Naive B cell (primary cell): ENCODE measurements around the gene MVB12A. TPM values are rescaled to one million over a fixed set of nuclear protein-coding genes. Genes with fewer than 3 reads are reported as not detected.

Experiments used
- ATAC-seq, 2 donors: fragments of 150-1000 bp; cut with Tn5 transposase; 2 replicates each; pipeline ENCODE4 v1.10.0; 2021; ENCODE audit warnings: low read depth in 2 of 2, mild to moderate bottlenecking in 2 of 2, moderate library complexity in 2 of 2
- DNase-seq: peaks from one replicate; pipeline ENCODE4 v3.0.0; 2022
- H3K27ac Mint-ChIP-seq, 6 donors: one replicate each; pipeline ENCODE4 v1.8.0; 2020 to 2022; ENCODE audit warnings: mild to moderate bottlenecking in 6 of 6, mixed read lengths in 6 of 6, moderate library complexity in 5 of 6, inconsistent platforms in 2 of 6
- H3K27me3 Mint-ChIP-seq, 3 donors: one replicate each; pipeline ENCODE4 v1.8.0; 2021 to 2022; ENCODE audit warnings: mixed read lengths in 3 of 3, mild to moderate bottlenecking in 1 of 3
- H3K36me3 Mint-ChIP-seq, 2 donors: one replicate each; pipeline ENCODE4 v1.8.0; 2020 to 2022; ENCODE audit warnings: mixed read lengths in 2 of 2, inconsistent platforms in 1 of 2, mild to moderate bottlenecking in 1 of 2
- H3K4me1 Mint-ChIP-seq, 3 donors: one replicate each; pipeline ENCODE4 v1.8.0; 2020 to 2022; ENCODE audit warnings: mixed read lengths in 3 of 3, inconsistent platforms in 1 of 3, mild to moderate bottlenecking in 1 of 3, moderate library complexity in 1 of 3
- H3K4me3 Mint-ChIP-seq, 8 donors: one replicate each; pipeline ENCODE4 v1.8.0; 2020 to 2022; ENCODE audit warnings: mild to moderate bottlenecking in 8 of 8, mixed read lengths in 8 of 8, moderate library complexity in 8 of 8, inconsistent platforms in 2 of 8
- H3K9me3 Mint-ChIP-seq, 7 donors: one replicate each; pipeline ENCODE4 v1.8.0; 2020 to 2022; ENCODE audit warnings: mixed read lengths in 7 of 7, mild to moderate bottlenecking in 5 of 7, inconsistent platforms in 2 of 7, moderate library complexity in 1 of 7
- polyA plus RNA-seq, 6 donors: library from polyadenylated mRNA; unstranded; fragments of 300-500 nt; fragmentation: Illumina TruSeq; gene quantifications; one replicate each; pipeline ENCODE4 v1.2.3, GENCODE V29; 2021; ENCODE audit warnings: low read depth in 6 of 6

The MVB12A gene
- polyA plus RNA-seq, 6 donors from 2014 or later = 14.3 to 44.0 (median 25.0) TPM

DNA sequence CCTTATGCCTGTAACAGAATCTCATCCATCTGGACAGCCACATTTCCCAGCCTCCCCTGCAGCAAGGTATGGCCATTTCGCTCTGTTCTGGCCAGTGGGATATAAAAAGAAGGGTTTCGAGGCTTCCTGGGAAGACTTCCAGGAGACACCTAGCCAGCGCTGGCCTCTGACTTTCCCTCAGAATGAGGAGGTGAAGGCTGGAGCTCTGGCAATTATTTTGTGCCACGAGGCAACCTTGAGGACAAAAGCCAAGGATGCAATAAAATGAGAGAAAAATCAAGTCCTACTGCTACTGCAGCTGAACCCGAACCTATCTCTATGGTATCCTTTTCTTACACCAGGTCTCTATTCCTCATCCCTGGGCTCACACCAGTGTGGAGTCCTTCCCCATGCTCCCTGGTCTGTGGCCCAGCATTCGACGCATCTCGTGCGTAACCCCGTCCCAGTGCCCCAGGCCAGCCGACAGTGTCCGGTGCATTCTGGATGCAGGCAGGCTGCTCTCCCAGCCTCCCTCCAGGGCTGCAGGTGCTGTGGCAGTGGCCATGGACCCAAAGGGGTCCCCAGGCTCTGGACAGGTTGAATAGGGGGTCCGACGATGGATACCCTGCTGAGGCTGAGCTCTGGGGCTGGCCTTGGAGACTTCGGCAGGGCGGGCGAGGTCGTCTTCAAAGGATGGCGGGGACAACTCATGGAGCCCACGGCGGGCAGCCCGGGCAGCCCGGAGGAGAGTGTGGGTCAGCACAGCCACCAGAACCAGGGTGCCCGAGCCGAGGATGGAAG, 16.4 kb downstream of the MVB12A start:
- Mint-ChIP-seq H3K4me3 (no peak overlapping the region), H3K9me3 (peaks cover 0 to 2% (median 1%) of the 10 kb centered on the region in 7 donors)
- ATAC-seq = no peak

DNA sequence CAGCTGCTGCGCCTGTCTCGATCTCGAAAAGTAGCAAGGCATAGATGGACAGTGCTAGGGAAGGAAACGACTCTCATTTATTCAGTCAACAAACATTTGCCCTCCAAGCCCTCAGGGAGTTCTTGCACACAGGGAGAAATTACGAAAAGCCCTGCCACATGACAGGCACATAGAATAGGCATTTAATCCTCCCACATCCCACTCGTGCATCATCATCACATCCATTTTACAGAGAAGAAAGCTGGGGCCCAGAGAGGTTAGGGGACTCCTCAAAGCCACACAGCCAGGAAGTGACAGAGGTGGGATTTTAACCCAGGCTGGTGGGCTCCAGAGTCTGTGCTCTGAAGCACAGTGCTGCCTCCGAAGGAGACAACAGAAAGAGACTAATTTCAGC, 17.0 kb downstream of the MVB12A start:
- peaks cover 0 to 5% (median 0%) of the 10 kb centered on the region in 3 donors for H3K27me3 Mint-ChIP-seq
- no peak overlapping the region for H3K27ac Mint-ChIP-seq
- no peaks in the 10 kb centered on the region for H3K36me3 Mint-ChIP-seq
- DNase-seq (no peak), ATAC-seq (no peak)
- peak overlapping the region in 1 of 8 donors; percentile 53 for H3K4me3 Mint-ChIP-seq
- H3K4me1 Mint-ChIP-seq = no peaks in the 10 kb centered on the region
- H3K9me3 Mint-ChIP-seq = peaks cover 0 to 8% (median 5%) of the 10 kb centered on the region in 7 donors

More for the DNA sequence above, 16.4 kb downstream of the MVB12A start:
- H3K4me1 Mint-ChIP-seq = no peaks in the 10 kb centered on the region
- H3K27ac Mint-ChIP-seq = no peak overlapping the region
- no peaks in the 10 kb centered on the region for H3K36me3 Mint-ChIP-seq
- H3K27me3 Mint-ChIP-seq = peaks cover 0 to 5% (median 0%) of the 10 kb centered on the region in 3 donors
- DNase-seq = no peak

DNA sequence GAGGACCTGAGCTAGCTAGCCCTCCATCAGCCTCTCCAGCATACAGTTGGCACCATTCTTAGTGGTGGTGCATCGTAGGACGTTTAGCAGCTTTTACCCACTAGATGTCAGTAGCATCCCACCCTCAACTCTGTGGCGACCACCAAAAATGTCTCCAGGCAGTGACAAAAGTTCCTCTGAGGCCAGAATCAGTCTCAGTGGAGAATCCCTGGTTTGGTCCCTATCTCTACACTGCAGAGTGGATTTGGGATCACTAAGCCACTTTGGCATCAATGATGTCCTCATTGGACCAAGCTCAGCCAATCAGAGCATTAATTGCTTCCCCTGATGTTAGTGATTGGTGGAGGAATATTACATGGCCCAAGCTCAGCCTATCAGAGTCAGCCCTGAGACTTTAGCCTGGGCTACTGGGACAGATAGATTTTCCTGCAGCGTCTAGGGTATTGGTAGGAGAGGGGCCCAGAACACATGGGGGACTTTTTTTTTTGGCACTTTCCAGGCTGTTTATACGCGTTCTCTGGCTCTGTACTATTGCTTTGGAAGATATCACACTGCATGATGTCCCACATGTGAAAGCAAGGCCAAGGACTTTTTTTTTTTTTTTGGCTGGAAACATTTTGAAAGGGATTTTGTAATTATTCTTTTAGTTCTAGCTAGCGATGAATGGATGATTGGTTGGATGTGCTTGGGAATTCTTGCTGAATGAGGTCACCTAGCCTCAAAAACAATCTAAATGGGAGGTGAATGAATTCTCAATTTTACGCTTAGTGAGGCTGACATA, 21.6 kb downstream of the MVB12A start:
- Mint-ChIP-seq H3K27me3 (peaks cover 0 to 5% (median 0%) of the 10 kb centered on the region in 3 donors), H3K36me3 (no peaks in the 10 kb centered on the region), H3K27ac (peak overlapping the region in 2 of 6 donors; percentile 42 to 44), H3K4me1 (no peaks in the 10 kb centered on the region), H3K4me3 (no peak overlapping the region), H3K9me3 (peaks cover 0 to 9% (median 5%) of the 10 kb centered on the region in 7 donors)
- DNase-seq (no peak), ATAC-seq (peak; percentile 34 to 55)

DNA sequence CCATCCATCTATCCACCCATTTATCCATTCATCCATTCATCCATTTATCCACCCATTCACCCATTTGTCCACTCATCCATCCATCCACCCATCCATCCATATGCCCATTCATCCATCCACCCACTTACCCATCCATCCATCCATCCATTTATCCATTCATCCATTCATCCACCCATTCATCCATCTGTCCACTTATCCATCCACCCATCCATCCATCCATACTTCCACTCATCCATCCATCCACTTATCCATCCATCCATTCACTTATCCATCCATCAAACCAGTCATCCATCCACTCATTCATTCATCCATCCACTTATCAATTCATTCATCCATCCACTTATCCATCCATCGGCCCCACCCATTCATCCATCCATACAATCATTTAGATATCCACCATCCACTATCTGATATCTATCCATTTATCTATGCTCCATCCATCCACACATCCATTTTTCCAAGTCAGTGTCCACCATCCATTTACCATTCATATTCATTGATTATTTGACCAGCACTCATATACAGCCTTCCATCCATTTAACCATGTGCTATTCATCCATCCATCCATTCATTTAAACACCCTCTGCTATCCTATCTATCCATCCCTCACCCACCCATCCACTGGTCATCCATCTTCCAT, 25.8 kb downstream of the MVB12A start:
- Mint-ChIP-seq H3K27ac (no peak overlapping the region), H3K4me1 (peaks cover 5% of the 10 kb centered on the region in 3 donors)

DNA sequence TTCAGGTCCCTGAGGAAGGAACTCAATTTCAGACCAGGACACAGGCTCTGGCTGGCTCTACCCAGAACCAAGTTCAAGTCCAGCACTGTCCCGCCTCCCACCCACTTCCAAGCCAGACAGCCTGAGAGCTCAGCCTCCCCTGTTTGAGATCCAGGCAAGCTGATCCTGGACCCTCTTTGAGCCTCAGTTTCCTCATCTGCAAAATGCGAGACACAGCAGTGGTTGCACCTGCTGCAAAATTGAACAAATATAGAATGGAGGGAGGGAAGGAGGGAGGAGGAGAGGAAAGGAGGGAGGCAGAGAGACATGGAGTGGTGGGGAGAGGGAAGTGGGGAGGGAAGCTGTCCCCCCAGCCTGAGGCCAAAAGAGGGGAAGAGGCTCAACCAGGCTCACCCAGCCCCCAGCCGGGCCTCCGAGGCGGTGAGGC, 27.9 kb downstream of the MVB12A start:
- Mint-ChIP-seq H3K4me3 (peak overlapping the region in 6 of 8 donors; percentile 10 to 69 (median 52)), H3K4me1 (peaks cover 5% of the 10 kb centered on the region in 3 donors), H3K9me3 (peaks cover 0 to 5% (median 0%) of the 10 kb centered on the region in 7 donors), H3K36me3 (no peaks in the 10 kb centered on the region), H3K27ac (no peak overlapping the region), H3K27me3 (peaks cover 14 to 37% (median 19%) of the 10 kb centered on the region in 3 donors)
- ATAC-seq (no peak), DNase-seq (no peak)

More for the DNA sequence above, 25.8 kb downstream of the MVB12A start:
- peaks cover 8 to 19% (median 18%) of the 10 kb centered on the region in 3 donors for H3K27me3 Mint-ChIP-seq
- H3K9me3 Mint-ChIP-seq = peaks cover 0 to 9% (median 5%) of the 10 kb centered on the region in 7 donors
- H3K4me3 Mint-ChIP-seq = no peak overlapping the region
- ATAC-seq = no peak
- DNase-seq = no peak
- H3K36me3 Mint-ChIP-seq = no peaks in the 10 kb centered on the region

DNA sequence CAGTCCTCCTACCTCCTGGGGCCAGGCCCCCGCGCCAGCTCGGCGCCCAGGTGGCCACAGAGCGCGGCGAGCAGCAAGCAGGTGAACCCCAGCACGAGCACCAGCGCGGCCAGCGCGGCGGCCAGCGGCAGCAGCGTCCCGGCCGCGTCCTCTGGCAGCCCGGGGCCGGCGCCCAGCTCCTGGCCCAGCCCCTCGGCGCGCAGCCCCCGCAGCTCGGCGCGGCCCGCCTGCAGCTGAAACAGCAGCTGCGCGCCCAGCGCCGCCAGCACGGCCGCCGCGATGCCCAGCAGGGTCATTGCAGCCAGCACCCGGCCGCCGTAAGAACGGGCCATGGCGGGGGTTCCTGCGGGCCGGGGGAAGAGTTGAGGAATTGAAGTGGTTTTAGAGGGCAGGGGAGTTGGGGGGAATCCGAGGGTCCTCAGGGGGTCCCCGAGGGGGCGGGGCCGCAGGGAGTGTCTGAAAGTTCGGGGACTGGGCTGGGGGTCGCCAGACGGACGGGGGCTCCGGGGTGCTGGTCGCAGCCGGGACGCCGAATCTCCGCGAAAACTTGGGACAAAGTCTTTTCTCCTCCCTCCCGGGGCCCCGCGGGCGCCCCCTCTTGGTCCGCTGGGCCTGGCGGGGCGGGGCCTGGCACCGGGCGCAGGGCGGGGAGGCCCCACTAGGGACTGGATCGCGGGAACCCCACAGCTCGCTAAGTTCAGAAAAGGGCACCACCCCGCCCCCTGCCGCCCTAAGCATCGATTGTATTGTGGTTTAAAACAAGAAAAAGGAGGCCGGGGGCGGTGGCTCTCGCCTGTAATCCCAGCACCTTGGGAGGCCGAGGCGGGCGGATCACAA, 28.5 kb downstream of the MVB12A start, which contains the start of gene TMEM221:
Gene TMEM221 (minus strand): TSS at position 538 of the 837 bp plus-strand sequence. CDS start 206 bp downstream, at position 332.
- H3K27ac Mint-ChIP-seq = peak within 1 kb of the TSS in 1 of 6 donors; percentile 15
- H3K9me3 Mint-ChIP-seq = peaks cover 0 to 5% (median 0%) of the 10 kb centered on the region in 7 donors
- H3K27me3 Mint-ChIP-seq = peaks cover 17 to 40% (median 22%) of the 10 kb centered on the region in 3 donors
- peak; percentile 46 for DNase-seq
- H3K4me3 Mint-ChIP-seq = peak within 1 kb of the TSS in 7 of 8 donors; percentile 19 to 77 (median 56)
- no peaks in the 10 kb centered on the region for H3K36me3 Mint-ChIP-seq
- H3K4me1 Mint-ChIP-seq = peaks cover 7 to 8% (median 8%) of the 10 kb centered on the region in 3 donors
- ATAC-seq = peak; percentile 92 to 93

DNA sequence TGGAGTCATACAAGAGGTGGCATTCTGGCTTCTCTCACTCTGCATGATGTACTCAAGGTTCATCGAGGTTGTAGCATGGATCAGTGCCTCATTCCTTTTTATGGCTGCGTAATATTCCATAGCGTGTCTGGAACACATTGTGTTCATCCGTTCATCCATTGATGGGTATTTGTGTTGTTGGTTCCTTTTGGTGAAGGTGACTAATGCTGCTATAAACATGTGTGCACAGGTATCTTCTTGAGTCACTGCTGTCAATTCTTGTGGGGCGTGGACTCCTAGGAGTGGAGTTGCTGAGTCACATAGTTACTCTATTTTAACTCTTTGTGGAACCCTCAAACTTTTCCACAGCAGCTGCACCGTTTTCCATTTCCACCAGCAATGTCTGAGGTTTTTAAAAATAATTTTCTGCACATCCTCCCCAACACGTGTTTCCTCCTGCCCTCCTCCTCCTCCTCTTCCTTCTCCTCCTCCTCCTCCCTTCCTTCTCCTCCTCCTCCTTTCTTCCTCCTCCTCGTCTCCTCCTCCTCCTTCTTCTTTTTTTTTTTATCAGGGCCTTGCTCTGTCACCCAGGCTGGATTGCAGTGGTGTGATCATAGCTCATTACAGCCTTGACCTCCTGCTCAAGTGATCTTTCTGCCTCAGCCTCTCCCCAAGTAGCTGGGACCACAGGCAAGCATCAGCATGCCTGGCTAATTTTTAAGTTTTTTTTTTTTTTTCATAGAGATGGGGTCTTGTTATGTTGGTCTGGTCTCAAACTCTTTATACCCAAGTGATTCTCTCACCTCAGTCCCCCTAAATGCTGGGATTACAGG, 30.6 kb downstream of the MVB12A start:
- DNase-seq = no peak
- H3K27ac Mint-ChIP-seq = peak overlapping the region in 1 of 6 donors; percentile 20
- H3K9me3 Mint-ChIP-seq = peaks cover 0 to 5% (median 0%) of the 10 kb centered on the region in 7 donors
- peaks cover 28 to 60% (median 38%) of the 10 kb centered on the region in 3 donors for H3K27me3 Mint-ChIP-seq
- H3K4me1 Mint-ChIP-seq = peaks cover 10 to 12% (median 12%) of the 10 kb centered on the region in 3 donors
- H3K36me3 Mint-ChIP-seq = no peaks in the 10 kb centered on the region
- peak overlapping the region in 5 of 8 donors; percentile 23 to 74 (median 25) for H3K4me3 Mint-ChIP-seq
- ATAC-seq = no peak

DNA sequence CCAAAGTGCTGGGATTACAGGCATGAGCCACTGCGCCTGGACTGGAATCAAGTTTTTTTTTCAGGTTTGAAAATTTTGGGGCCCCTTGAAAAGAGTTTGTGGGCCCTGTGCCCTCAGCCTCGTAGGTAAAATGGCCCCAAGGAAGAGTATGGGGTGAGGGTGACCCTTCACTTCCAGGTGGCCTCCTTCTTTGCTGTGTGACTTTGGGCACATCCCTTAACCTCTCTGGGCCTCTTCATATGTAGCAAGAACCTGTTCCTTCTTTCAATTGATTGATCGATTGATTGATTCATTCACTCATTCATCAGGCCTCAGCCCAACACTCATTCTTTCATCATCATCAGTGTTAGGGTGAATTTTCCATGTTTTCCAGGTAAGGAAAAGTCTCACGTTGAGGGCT, 32.0 kb downstream of the MVB12A start:
- no peak overlapping the region for H3K4me3 Mint-ChIP-seq
- H3K4me1 Mint-ChIP-seq = peaks cover 10 to 17% (median 15%) of the 10 kb centered on the region in 3 donors
- H3K36me3 Mint-ChIP-seq = no peaks in the 10 kb centered on the region
- no peak for ATAC-seq
- no peak overlapping the region for H3K27ac Mint-ChIP-seq
- peaks cover 0 to 5% (median 0%) of the 10 kb centered on the region in 7 donors for H3K9me3 Mint-ChIP-seq
- H3K27me3 Mint-ChIP-seq = peaks cover 35 to 73% (median 46%) of the 10 kb centered on the region in 3 donors
- DNase-seq = no peak

DNA sequence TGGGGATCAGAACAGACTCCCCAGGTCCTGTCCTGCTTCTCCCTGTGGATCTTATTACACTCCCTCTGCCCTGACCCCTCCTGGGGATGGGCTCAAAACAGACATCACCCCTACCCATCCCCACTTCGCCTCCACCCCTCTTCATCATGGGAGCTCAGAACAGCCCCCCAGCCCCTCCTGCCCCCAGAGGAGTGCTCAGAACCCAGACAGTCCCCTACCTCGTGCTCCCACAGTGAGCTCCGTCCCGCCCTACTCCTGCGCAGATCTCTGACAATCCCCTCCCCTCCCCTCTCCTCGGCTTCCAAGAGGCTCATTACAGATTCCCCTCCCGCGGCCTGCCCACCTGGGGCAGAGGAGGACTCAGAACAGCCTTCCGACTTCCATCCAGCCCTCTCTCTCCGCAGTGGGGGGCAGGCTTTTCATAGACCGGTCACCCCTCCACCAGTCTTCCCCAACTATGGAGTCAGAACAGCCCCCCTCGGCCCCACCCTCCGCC, 34.8 kb downstream of the MVB12A start:
- DNase-seq = no peak
- no peaks in the 10 kb centered on the region for H3K36me3 Mint-ChIP-seq
- H3K9me3 Mint-ChIP-seq = peaks cover 0 to 4% (median 0%) of the 10 kb centered on the region in 7 donors
- no peak overlapping the region for H3K4me3 Mint-ChIP-seq
- no peak for ATAC-seq
- H3K4me1 Mint-ChIP-seq = peaks cover 10 to 17% (median 15%) of the 10 kb centered on the region in 3 donors
- H3K27me3 Mint-ChIP-seq = peaks cover 44 to 80% (median 48%) of the 10 kb centered on the region in 3 donors
- H3K27ac Mint-ChIP-seq = no peak overlapping the region

DNA sequence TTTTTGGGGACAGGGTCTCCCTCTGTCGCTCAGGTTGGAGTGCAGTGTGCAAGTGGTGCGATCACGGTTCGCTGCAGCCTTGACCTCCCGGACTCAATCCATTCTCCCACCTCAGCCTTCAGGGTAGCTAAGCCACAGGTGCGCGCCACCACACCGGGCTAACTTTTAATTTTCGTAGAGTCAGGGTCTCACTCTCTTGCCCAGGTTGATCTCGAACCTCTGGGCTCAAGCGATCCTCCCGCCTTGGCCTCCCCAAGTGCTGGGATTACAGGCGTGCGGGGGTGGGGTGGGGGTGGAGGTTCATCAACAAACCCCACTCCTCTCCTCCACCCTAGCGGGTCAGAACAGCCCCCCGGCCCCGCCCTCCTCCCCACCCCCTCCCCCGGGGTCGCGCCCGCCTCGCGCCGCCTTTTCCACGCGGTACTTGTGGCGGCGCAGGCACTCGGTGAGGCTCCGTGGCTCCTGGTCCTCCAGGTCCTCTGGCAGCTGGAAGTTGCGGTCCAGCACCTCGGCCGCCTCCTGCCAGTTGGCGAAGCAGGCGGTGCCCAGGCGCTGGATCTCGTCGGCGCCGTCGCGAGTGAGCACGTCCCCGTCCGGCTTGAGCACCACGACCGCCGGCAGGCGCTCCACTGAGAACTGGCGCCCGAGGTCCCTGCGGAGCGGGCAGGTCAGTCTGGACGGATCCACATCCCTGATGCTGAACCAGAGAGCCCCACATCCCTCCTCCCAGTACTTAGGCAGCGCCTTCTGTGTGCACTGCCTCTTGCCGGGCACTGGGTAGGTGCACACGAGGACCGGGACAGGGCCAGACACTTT, 35.7 kb downstream of the MVB12A start:
- H3K36me3 Mint-ChIP-seq = no peaks in the 10 kb centered on the region
- peak overlapping the region in 1 of 6 donors; percentile 60 for H3K27ac Mint-ChIP-seq
- no peak for DNase-seq
- H3K4me3 Mint-ChIP-seq = no peak overlapping the region
- no peak for ATAC-seq
- H3K27me3 Mint-ChIP-seq = peaks cover 36 to 76% (median 39%) of the 10 kb centered on the region in 3 donors
- no peaks in the 10 kb centered on the region for H3K9me3 Mint-ChIP-seq
- H3K4me1 Mint-ChIP-seq = peaks cover 5 to 12% (median 10%) of the 10 kb centered on the region in 3 donors

DNA sequence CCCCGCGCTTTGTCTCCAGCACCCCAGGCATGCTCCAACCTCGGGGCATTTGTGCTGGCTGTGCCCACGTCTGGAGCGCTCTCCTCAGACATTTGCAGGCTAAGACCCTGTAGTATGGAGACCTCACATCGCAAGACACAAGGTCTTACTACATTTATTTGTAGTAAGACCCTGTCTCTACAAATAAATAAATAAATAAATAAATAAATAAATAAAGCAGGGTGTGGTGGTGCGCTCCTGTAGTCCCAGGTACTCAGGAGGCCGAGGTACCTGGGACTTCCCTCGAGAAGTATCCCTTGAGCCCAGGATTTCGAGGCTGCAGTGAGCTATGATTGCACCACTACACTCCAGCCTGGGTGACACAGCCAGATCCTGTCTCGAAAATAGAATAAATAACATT, 36.3 kb downstream of the MVB12A start:
- Mint-ChIP-seq H3K4me3 (no peak overlapping the region), H3K36me3 (no peaks in the 10 kb centered on the region), H3K27me3 (peaks cover 36 to 76% (median 38%) of the 10 kb centered on the region in 3 donors), H3K27ac (no peak overlapping the region), H3K4me1 (peaks cover 5 to 12% (median 10%) of the 10 kb centered on the region in 3 donors), H3K9me3 (no peaks in the 10 kb centered on the region)
- DNase-seq (no peak), ATAC-seq (no peak)
